ENCODE results near the gene AQP9.

Gene AQP9

DNA sequence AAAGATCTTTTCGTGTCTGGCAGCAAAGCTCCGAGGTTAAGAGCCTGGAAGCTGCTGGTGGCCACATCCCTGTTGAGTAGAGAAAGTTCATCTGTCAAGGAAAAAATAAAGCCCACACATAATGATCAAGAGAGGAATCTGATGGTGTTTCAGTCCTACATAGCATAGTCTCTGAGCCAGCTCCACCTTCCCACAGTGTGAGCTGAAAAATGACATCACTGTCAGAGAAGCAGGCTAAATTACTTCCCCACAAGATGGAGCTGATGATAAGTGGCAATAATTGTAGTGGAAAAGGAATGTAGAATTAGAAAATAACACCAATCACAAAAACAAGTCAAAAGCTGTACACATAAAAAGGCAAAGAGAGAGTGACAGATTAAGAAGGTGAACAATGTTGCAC is 84.5 kb downstream of the AQP9 start:
- Histone ChIP-seq H3K9ac (no peak overlapping the region), H3K4me1 (no peaks in the 10 kb centered on the region), H2AFZ (no peak overlapping the region), H3K79me2 (no peaks in the 10 kb centered on the region), H3K4me2 (ENCODE audit: low read length) (no peak overlapping the region), H3K36me3 (ENCODE audit: control insufficient read depth, insufficient read depth, low read length) (no peaks in the 10 kb centered on the region), H3K27me3 (ENCODE audit: control insufficient read depth, insufficient read depth, low read length) (no peaks in the 10 kb centered on the region), H3K9me3 (ENCODE audit: control insufficient read depth, low read length) (no peaks in the 10 kb centered on the region), H3K4me3 (ENCODE audit: low read depth, low read length) (no peak overlapping the region), H3K27ac (no peak overlapping the region)
- TF ChIP-seq, protein P1, sequence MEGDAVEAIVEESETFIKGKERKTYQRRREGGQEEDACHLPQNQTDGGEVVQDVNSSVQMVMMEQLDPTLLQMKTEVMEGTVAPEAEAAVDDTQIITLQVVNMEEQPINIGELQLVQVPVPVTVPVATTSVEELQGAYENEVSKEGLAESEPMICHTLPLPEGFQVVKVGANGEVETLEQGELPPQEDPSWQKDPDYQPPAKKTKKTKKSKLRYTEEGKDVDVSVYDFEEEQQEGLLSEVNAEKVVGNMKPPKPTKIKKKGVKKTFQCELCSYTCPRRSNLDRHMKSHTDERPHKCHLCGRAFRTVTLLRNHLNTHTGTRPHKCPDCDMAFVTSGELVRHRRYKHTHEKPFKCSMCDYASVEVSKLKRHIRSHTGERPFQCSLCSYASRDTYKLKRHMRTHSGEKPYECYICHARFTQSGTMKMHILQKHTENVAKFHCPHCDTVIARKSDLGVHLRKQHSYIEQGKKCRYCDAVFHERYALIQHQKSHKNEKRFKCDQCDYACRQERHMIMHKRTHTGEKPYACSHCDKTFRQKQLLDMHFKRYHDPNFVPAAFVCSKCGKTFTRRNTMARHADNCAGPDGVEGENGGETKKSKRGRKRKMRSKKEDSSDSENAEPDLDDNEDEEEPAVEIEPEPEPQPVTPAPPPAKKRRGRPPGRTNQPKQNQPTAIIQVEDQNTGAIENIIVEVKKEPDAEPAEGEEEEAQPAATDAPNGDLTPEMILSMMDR (IDR thresholded peaks at IDR 0.05) = no peak

DNA sequence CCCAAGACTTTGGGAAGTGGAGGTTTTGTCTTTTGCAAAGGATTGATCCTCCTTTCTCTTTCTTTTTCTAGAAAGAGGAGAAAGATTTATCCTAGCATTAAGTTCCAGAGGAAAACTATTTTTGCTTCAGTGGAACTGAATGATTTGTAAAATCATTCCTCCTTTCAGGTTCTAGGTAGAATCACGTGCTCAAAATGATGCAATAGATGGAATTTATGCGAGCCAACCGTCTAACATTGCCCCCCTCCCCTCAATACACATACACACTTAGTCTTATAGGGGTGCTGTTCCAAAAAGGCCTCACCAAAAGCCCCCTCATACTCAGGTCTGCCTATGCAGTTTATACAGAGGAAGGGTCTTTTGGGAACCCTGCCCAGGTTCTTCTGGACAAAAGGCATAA is 85.3 kb downstream of the AQP9 start:
- Histone ChIP-seq H3K9me3 (ENCODE audit: control insufficient read depth, low read length) (no peaks in the 10 kb centered on the region), H3K9ac (no peak overlapping the region), H3K36me3 (ENCODE audit: control insufficient read depth, insufficient read depth, low read length) (no peaks in the 10 kb centered on the region), H2AFZ (no peak overlapping the region), H3K27ac (no peak overlapping the region), H3K4me3 (ENCODE audit: low read depth, low read length) (no peak overlapping the region), H3K4me2 (ENCODE audit: low read length) (no peak overlapping the region), H3K79me2 (no peaks in the 10 kb centered on the region), H3K27me3 (ENCODE audit: control insufficient read depth, insufficient read depth, low read length) (no peaks in the 10 kb centered on the region), H3K4me1 (no peaks in the 10 kb centered on the region)
- TF ChIP-seq, protein P1 (IDR thresholded peaks at IDR 0.05) = no peak

DNA sequence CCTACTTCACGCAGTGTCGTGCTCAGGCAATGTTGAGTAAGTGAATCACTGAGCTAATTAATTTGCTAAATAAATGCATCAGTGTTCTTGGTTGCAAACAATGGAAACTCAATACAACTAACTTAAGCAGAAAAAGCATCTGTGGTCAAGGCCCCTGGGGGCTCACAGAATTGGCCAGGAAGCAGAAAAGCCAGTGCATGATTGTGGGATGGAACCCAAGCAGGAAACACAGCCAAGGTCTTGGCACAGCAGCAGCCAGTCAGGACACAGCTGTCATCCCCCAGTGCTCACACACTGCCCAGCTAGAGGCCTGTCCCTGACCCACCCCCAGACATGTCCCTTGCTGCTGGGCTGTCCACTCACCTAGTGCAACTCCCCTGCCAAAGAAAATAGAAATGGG is 85.9 kb downstream of the AQP9 start:
- Histone ChIP-seq H3K9me3 (ENCODE audit: control insufficient read depth, low read length) (no peaks in the 10 kb centered on the region), H3K4me3 (ENCODE audit: low read depth, low read length) (no peak overlapping the region), H3K4me1 (no peaks in the 10 kb centered on the region), H3K27me3 (ENCODE audit: control insufficient read depth, insufficient read depth, low read length) (no peaks in the 10 kb centered on the region), H3K4me2 (ENCODE audit: low read length) (no peak overlapping the region), H3K36me3 (ENCODE audit: control insufficient read depth, insufficient read depth, low read length) (no peaks in the 10 kb centered on the region), H3K9ac (no peak overlapping the region), H3K27ac (no peak overlapping the region), H2AFZ (no peak overlapping the region), H3K79me2 (no peaks in the 10 kb centered on the region)
- TF ChIP-seq, protein P1 (IDR thresholded peaks at IDR 0.05) = no peak

DNA sequence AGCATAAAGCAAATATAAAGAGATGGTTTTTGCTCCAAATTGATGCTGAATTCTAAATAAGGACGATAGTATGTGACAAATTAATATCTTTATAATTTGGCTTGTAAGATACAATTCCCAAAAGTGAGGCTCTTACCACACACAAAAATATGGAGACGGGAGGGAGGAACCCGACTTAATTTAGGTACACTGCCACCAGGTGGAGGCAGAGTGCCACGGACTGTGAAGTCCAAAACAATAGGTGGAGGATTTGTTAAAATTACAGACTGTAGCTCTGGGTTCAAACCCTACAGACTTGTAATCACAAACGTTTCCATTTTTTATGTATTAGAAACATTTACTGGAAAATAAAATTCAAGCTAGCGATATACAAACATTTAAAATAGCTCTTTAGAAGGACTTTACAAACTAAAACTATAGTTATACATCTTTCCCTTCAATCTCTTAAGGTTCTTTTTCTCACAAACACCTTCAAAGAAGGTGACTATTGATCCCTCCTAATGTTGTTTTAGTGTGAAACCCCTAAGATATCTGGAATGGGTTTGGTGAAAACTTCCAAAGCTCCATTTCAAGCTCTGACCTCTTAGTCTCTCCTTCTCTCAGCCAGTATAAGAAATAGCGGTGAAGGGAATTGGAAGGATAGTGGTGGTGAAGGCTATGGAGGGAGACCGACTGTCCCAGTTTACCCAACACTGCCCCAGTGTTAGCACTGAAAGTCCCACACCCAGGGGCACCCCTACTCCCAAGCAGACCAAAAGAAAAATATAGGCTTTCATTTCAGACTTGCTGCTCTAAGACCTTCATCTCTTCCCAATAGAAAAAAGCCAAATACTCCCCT is 89.7 kb downstream of the AQP9 start:
- no peaks in the 10 kb centered on the region for H3K79me2 ChIP-seq
- no peaks in the 10 kb centered on the region for H3K27me3 ChIP-seq (ENCODE audit: control insufficient read depth, insufficient read depth, low read length)
- H3K4me3 ChIP-seq (ENCODE audit: low read depth, low read length) = no peak overlapping the region
- no peak overlapping the region for H3K27ac ChIP-seq
- TF ChIP-seq, protein P1 (IDR thresholded peaks at IDR 0.05) = peak; percentile 44
- no peaks in the 10 kb centered on the region for H3K36me3 ChIP-seq (ENCODE audit: control insufficient read depth, insufficient read depth, low read length)
- no peaks in the 10 kb centered on the region for H3K9me3 ChIP-seq (ENCODE audit: control insufficient read depth, low read length)
- H3K9ac ChIP-seq = no peak overlapping the region
- no peak overlapping the region for H2AFZ ChIP-seq
- no peak overlapping the region for H3K4me2 ChIP-seq (ENCODE audit: low read length)
- H3K4me1 ChIP-seq = no peaks in the 10 kb centered on the region

DNA sequence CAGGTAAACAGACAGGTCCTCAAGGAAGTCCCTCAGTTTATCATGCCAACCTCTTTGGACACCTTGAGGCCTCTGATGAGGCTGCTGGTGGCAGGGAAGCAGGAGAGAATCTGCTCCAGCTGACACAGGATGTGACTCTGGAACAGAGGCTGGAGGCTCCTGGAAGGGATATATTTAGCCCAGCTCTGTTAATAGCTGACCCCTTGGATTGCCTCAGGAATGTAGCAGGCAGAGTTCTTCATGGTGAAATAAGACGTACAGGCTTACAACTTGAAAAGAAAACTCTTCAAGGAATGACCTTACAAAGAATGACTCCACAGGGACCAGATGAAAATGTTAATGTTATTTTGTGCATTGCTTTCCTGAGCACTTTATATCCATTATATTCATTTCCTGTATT is 90.5 kb downstream of the AQP9 start:
- H2AFZ ChIP-seq = no peak overlapping the region
- no peak overlapping the region for H3K27ac ChIP-seq
- no peak overlapping the region for H3K4me3 ChIP-seq (ENCODE audit: low read depth, low read length)
- H3K9me3 ChIP-seq (ENCODE audit: control insufficient read depth, low read length) = no peaks in the 10 kb centered on the region
- no peak overlapping the region for H3K4me2 ChIP-seq (ENCODE audit: low read length)
- TF ChIP-seq, protein P1 (IDR thresholded peaks at IDR 0.05) = no peak
- H3K79me2 ChIP-seq = no peaks in the 10 kb centered on the region
- no peaks in the 10 kb centered on the region for H3K36me3 ChIP-seq (ENCODE audit: control insufficient read depth, insufficient read depth, low read length)
- H3K4me1 ChIP-seq = no peaks in the 10 kb centered on the region
- H3K27me3 ChIP-seq (ENCODE audit: control insufficient read depth, insufficient read depth, low read length) = no peaks in the 10 kb centered on the region
- H3K9ac ChIP-seq = no peak overlapping the region

Data from parathyroid adenoma (tissue), 2 donors.